Measurements from ENCODE around the gene FRMPD4. TPM values are rescaled to one million over a fixed set of nuclear protein-coding genes. Genes with fewer than 3 reads are reported as not detected.

FRMPD4 gene
- total and polyA plus RNA-seq, 2 experiments from 2014 or later: 0.60 to 1.5 TPM

DNA sequence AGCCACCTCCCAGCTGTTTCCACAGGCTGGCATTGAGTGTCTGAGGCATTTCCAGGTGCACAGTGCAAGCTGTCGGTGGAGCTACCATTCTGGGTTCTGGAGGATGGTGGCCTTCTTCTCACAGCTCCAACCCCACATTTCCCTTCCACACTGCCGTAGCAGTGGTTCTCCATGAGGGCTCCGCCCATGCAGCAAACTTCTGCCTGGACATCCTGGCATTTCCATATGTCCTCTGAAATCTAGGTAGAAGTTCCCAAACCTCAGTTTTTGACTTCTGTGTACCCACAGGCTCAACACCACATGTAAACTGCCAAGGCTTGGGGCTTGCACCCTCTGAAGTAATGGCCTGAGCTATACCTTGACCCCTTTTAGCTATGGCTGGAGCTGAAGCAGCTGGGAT lies 10.3 kb upstream of the FRMPD4 start:
- Histone ChIP-seq H3K4me1 (ENCODE audit: low read depth) (no peaks in the 10 kb centered on the region), H3K4me3 (no peak overlapping the region), H3K9me3 (ENCODE audit: low read depth) (no peaks in the 10 kb centered on the region), H3K36me3 (no peaks in the 10 kb centered on the region), H3K27me3 (no peaks in the 10 kb centered on the region), H3K27ac (no peak overlapping the region)
- TF ChIP-seq, protein P1, sequence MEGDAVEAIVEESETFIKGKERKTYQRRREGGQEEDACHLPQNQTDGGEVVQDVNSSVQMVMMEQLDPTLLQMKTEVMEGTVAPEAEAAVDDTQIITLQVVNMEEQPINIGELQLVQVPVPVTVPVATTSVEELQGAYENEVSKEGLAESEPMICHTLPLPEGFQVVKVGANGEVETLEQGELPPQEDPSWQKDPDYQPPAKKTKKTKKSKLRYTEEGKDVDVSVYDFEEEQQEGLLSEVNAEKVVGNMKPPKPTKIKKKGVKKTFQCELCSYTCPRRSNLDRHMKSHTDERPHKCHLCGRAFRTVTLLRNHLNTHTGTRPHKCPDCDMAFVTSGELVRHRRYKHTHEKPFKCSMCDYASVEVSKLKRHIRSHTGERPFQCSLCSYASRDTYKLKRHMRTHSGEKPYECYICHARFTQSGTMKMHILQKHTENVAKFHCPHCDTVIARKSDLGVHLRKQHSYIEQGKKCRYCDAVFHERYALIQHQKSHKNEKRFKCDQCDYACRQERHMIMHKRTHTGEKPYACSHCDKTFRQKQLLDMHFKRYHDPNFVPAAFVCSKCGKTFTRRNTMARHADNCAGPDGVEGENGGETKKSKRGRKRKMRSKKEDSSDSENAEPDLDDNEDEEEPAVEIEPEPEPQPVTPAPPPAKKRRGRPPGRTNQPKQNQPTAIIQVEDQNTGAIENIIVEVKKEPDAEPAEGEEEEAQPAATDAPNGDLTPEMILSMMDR (IDR thresholded peaks at IDR 0.05; ENCODE audit: low read depth, low read length): no peak
- no peak for DNase-seq (ENCODE audit: low read depth in 1 of 2, low spot score in 1 of 2)

DNA sequence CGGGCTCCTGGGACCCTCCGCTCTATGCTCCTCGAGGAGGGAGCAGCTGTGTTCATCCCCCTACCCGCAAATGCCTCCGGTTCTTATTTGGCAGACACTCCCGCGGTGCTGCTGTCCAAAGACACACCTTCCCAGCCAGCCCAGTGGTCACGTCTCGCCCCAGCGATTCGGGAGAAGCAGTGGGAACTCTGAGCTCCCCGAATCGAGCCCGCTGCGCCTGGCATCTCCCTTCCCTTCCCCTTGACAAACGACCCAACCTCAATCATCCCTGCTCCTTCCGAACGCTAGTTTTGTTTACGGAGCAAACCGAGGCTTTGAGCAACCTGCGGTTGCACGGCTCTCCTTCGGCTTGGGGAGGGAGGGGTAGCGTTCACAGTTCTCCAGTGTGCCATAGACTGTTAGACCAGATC lies 317 bp upstream of the FRMPD4 start:
- H3K27ac ChIP-seq: no peak overlapping the region

GRCh38 chrX:12139934-12140611 lies 1.8 kb downstream of the FRMPD4 start:
- Histone ChIP-seq H3K36me3 (no peaks in the 10 kb centered on the region), H3K27ac (no peak overlapping the region), H3K27me3 (peaks cover 52% of the 10 kb centered on the region), H3K4me1 (ENCODE audit: low read depth) (no peaks in the 10 kb centered on the region), H3K4me3 (no peak overlapping the region), H3K9me3 (ENCODE audit: low read depth) (no peaks in the 10 kb centered on the region)
- peak in 1 of 2 donors; percentile 19 for DNase-seq (ENCODE audit: low read depth in 1 of 2, low spot score in 1 of 2)
- TF ChIP-seq, protein P1 (IDR thresholded peaks at IDR 0.05; ENCODE audit: low read depth, low read length): no peak

More for the DNA sequence above, 317 bp upstream of the FRMPD4 start:
- no peaks in the 10 kb centered on the region for H3K4me1 ChIP-seq (ENCODE audit: low read depth)
- peaks cover 54% of the 10 kb centered on the region for H3K27me3 ChIP-seq
- no peaks in the 10 kb centered on the region for H3K9me3 ChIP-seq (ENCODE audit: low read depth)
- peak in 1 of 2 donors; percentile 20 for DNase-seq (ENCODE audit: low read depth in 1 of 2, low spot score in 1 of 2)
- H3K4me3 ChIP-seq: peak overlapping the region; percentile 44
- TF ChIP-seq, protein P1 (IDR thresholded peaks at IDR 0.05; ENCODE audit: low read depth, low read length): no peak
- H3K36me3 ChIP-seq: no peaks in the 10 kb centered on the region

GRCh38 chrX:12141511-12141910 lies 3.2 kb downstream of the FRMPD4 start:
- no peaks in the 10 kb centered on the region for H3K36me3 ChIP-seq
- DNase-seq (ENCODE audit: low read depth in 1 of 2, low spot score in 1 of 2): no peak
- H3K27ac ChIP-seq: no peak overlapping the region
- no peak overlapping the region for H3K4me3 ChIP-seq
- peaks cover 47% of the 10 kb centered on the region for H3K27me3 ChIP-seq
- TF ChIP-seq, protein P1 (IDR thresholded peaks at IDR 0.05; ENCODE audit: low read depth, low read length): no peak
- H3K4me1 ChIP-seq (ENCODE audit: low read depth): no peaks in the 10 kb centered on the region
- no peaks in the 10 kb centered on the region for H3K9me3 ChIP-seq (ENCODE audit: low read depth)

DNA sequence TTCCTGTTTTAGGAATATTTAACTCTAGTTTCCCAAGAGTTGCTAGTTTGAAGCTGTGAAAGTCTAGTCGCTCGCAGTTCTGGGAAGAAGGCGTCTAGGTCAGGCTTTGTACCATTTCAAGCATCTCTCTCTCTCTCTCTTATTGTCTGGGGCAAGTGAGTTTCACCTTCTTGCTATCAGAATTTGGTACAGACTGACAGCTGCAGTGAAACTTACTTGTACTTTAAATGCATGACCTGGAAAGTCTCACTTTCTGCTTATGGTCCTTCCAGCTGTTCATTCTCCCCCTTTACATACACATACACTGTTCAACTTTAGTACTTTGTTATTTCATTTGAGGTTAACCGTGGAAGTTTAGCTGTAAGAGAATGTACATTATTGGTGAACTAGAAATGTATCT lies 4.4 kb downstream of the FRMPD4 start:
- no peaks in the 10 kb centered on the region for H3K36me3 ChIP-seq
- peaks cover 35% of the 10 kb centered on the region for H3K27me3 ChIP-seq
- no peak overlapping the region for H3K4me3 ChIP-seq
- DNase-seq (ENCODE audit: low read depth in 1 of 2, low spot score in 1 of 2): no peak
- no peaks in the 10 kb centered on the region for H3K9me3 ChIP-seq (ENCODE audit: low read depth)
- no peak overlapping the region for H3K27ac ChIP-seq
- TF ChIP-seq, protein P1 (IDR thresholded peaks at IDR 0.05; ENCODE audit: low read depth, low read length): no peak
- no peaks in the 10 kb centered on the region for H3K4me1 ChIP-seq (ENCODE audit: low read depth)

Data from cardiac muscle cell (in vitro differentiated cells and primary cell).